Measurements from ENCODE around the gene DOCK2.

Gene DOCK2

DNA sequence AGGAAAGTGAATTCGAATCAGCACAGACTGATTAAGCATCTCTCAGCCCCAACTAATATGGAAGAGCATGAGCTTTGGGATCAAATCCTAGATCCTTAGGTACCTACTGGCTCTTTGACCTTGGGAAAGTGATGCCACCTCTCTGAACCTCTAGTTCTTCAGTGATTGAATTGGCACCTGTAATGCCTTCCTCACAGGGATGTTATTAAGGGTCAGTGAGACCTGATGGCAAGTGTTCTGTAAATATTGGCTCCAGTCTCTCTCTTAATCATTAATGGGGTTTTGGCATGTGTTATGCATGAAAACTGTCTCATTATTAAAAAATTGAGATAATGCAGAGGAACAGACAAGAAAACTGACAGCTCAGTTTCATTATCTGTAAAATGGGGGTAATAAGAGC, 227.4 kb downstream of the DOCK2 start:
- DNase-seq = no peak

DNA sequence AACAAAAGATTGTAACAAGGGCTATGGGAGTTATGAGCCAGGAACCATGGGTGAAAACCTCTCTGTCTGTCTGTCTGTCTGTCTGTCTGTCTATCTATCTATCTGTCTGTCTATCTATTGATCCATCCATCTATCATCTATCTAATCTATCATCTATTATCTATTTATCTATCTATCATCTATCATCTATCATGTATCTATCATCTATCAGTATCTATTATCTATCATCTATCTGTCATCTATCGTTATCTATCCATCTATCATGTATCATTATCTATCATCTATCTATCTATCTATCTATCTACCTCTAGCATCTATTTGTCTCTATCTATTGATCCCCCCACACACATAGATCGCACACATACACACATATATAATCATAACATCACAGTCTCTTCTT, 230.3 kb downstream of the DOCK2 start:
- no peak for DNase-seq

DNA sequence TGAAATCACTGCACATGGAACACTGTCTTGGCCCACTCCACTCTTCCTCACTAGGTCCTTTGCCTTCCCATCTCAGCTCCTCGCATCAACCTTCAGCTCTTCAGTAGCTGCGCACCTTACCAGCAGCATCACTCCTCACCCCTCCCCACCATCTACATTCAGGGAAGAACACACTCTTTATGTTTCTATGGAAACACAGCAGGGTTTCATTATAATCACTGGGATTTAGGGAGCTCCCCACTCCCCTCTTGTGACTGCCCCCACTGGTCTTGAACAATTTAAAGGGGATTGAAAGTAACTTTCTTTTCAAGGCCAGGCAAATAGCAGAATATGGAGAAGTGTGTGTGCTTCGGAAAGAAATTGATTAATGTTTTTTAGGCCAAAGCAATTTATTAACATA, 232.0 kb downstream of the DOCK2 start:
- no peak for DNase-seq

DNA sequence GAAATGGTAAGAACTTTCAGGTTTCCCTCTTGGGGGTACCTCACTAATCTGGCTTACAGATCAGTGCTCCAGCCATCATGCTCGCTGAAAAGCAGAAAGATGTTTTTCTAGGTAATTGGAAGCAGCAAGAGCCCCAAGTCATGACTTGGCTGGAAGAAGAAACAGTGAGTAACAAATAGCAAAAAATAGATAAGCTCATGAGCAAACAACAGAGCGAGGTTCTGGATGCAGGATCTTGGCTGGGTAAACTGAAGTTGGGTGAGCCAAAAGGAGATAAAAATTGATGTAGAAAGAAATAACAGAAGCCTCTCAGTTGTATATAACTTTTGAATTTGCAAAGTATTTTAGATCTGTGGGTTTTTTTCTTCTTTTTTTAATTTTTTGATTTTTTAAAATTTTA, 233.1 kb downstream of the DOCK2 start:
- DNase-seq = no peak

DNA sequence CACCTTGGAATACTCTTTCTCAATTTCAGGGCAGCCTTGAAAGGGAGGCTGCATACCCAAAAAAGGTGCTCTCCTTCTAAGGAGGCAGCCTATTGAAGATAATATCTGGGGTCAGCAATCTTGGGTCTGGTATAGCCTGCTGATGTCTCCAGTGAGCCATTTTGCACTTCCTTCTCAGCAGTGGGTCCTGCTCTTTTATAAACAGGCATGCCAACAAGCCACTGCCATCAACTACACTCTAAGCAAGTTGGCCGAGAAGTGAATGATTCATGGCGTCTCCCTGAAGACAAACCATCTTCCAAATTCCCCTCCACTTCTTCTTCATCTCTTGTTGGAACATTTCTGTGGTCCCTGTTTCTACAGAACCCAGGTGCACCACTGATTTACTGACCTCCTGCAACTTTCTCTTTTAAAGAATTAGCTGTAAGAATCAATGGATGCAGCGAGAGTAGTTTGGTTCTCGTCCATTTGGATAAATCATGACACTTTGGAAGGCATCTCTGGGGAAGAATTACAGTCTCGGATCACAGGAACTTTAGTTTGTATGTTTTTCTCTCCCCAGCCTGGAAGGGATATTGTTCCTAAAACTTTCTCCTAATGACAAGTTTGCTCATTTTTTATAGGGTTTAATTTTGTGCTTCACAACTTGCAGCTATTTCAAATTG, 234.9 kb downstream of the DOCK2 start:
- DNase-seq = no peak

DNA sequence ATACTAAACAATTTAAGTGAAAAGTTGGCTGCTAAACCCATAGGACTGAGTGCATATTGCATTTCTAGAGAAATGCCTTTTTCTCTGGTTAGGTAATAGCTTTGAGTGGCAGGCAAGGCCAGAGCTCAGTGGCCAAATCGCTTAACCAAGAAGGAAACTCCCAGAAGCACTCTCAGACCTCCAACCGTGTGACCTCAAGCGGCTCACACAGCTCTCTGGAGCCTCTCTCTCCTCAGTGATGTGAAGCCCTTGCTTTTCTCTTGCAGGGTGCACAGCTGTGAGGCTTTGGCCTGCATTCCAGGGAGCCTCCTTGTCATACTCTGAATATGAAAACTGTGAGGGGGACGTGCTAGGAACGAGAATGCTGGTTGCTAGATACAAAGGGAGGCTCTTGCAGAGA, 236.6 kb downstream of the DOCK2 start:
- DNase-seq = peak; percentile 51 to 76 (median 69)

DNA sequence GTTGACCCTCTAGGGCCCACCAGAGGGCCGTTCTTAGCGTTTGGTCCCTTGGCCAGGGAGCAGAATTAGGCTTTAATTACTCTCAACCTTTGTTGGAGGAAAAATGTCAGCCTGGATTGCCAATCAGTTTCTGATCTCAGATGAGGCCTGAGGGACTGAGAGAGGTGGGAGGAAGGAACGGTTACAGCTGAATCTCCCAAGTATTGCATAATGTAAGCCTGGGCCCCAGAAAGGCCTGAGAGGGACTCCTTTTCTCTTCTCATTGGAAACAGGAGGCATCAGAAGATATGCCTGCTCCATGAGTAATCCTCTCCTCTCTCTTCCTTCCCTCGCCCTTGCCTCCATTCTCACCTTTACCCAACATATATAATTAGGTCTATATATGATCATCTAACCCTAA, 237.5 kb downstream of the DOCK2 start:
- DNase-seq = peak; percentile 35 to 71 (median 66)

DNA sequence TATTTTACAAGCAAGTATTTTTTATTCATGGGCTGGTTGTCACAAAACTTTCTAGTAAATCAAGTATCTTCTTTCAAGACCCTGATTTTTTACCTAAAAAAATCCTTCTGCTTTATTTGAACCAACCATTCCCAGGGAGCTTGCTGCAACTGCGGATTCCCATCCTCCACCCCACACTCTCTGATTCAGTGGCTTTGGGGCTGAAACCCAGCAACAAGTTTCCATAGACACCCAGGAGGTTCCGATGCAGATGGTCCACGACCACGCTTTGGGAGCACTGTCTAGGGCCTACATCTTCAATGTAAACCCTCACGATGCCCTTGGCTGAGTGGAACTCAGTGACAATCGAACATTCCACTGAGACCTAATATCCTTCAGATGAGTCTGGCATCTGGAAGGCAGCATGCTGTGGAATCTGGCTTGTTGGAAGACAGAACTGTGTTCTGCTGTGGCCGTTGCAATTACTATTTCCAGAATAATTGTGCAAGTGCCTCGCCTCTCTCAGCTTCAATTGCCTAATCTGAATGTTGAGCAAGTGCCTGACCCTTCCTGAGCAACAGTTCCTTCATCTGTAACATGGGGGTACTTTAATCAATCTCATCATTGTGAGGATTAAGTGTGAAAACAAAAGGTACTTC, 238.1 kb downstream of the DOCK2 start:
- DNase-seq = peak; percentile 63 to 85 (median 76)

DNA sequence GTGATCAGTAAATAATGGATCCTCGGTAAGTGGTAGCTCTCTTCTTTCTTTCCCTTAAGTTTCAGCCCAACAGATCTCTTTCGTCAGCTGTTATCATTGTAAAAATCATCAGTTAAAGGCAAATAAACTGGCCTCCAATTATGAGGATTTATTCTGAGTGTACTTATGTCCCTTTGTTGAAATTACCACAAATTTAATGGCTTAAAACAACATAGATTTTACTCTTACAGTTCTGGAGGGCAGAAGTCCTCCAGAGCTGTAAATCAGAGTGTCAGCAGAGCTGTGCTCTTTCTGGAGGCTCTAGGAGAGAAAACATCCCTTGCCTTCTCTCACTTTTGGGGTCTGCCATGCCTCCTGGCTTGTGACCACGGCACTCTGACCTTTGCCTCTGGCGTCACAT, 238.7 kb downstream of the DOCK2 start:
- no peak for DNase-seq

DNA sequence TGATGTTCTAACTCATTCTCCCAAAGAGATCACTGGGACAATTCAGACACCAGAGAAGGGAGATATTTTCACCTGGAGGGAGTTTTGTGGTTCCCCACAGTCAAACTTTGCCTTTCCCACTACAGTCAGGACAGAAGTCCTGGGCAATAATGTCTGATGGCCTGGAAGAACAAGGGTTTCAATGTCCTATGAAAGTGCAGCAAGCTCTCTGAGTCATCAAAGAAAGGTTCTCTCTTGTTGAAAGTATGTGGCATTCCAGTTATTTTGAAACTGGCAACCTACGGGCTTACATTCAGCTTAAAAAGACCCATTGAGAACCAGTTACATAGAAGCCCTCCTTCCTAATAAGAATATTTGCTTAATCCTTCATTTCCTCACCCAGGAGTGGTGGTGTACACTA, 239.3 kb downstream of the DOCK2 start:
- peak in 3 of 4 experiments; percentile 22 to 54 (median 49) for DNase-seq

DNA sequence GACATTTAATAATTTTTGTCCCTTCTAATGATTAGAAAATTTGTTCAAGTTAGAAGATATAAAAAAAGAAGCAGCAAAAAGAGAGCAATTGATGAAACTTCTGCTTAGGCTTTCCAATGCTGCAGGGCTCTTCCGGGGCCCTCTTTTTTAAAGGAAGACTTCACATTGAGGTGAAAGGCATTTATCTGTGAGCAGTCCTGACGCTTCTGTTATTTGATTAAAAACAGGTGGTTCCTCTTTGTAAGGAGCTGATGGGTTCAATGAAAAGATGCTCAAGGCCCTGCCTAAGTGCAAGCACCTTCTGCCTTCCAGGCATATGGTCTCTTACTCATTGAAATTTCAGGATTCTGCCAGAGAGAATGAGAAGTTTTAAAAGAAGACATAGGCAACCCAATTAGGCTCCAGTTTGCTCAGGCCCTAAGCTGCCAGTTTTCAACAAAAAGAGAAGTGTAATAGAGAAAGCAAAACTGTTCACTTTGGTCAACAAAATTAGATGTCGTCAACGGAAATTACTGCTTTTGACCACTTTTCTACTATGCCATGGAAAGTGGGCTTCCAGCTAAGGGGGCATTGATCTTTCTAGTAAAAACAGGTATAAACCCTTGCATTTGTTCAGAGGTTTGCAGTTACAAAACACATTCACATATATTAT, 243.1 kb downstream of the DOCK2 start:
- peak; percentile 21 to 61 (median 47) for DNase-seq

DNA sequence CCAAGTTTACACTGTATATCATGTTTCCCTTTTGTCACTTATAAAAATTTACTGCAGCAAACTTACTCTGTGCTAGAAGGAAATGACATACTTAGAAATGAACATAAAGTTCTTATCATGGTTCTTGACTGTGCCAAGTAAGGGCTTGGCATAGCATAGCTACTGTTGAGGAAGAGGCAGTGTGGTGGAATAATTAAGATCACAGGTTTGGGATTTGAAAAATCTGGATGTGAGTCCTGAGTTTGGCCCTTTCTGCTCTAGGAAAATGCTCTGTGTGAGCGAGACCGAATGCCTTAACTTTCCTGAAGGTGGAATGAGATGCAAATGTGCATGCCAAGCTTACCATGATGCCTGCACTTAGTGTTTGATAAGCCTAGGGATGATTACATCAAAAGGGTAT, 243.7 kb downstream of the DOCK2 start:
- DNase-seq = no peak

DNA sequence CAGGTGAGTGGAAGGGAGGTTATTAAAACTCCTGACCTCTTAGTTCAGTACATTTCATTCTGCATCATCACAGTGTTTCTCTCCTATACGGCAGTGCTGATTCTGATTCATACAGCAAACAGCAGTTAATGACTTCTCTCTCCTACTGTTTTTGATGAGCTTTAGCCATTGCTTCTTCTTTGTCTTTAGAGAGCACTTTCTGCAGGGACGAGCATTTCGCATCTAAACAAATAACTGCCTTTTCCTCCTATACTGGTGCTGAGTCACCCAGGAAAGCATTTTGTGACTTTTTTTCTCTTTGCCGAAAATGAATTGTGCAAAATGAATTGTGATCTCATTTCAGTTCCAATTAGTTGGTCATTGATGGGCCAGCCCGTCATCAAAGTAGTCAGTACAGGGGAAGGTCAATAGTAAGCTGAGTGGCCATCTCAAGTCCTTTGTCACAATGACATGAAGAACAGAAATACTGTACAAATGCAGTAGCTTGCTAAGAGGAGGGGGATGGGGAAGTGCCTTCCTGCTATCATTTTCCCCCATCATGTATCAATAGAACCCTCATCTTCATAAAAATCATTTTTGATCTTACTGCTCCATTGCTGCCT, 244.7 kb downstream of the DOCK2 start:
- peak in 2 of 4 experiments; percentile 19 to 37 for DNase-seq

DNA sequence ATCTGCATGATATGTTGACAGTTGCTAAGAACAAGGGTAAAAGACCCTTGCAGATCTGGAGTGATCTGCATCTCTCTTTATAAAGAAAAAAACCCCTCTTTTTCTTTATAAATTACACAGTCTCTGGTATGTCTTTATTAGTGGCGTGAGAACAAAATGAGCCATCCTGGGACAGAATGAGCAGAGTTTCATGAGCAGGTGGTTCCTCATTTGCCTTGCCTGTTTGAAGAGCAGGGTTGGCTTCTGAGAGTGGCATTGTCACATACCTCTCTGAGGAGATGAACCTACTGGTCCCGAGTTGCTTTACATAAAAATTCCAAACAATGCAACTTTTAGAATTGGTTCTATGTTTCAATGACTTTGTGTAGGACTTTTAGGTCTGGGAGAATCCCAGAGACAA, 249.0 kb downstream of the DOCK2 start:
- no peak for DNase-seq

DNA sequence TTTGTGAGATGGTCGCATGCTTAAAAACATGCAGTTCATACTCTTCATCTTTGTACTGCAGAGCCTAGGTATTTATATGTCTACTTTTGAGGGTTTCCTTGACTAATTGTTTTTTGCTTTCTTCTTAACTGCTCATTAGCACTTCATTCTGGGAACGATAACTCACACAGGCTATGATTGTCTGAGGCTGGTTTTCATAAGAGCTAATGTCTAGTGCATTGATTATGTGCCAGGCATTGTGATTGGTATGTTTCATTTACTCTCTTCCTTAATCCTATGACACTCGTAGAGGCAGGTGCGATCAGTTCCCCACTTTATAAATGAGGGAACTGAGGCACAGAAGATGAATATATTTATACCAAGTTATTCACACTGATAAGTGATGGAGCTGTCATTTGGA, 249.6 kb downstream of the DOCK2 start:
- DNase-seq = no peak

DNA sequence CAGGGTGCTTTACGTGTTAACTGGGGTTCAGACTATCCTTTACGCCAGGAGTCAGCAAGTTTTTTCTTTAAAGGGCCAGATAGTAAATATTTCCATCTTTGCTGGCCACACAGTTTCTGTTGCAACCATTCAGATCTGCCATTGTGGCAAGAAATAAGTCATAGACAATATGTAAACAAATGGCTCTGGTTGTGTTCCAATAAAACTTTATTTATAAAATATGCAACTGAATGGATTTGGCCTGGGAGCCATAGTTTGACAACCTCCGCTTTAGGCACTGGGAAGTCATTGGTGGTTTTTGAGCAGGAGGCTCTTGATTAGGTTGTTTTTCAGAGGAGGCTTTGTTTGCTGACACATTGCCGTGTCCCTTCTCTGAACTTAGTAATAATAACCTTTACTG, 252.5 kb downstream of the DOCK2 start:
- no peak for DNase-seq

DNA sequence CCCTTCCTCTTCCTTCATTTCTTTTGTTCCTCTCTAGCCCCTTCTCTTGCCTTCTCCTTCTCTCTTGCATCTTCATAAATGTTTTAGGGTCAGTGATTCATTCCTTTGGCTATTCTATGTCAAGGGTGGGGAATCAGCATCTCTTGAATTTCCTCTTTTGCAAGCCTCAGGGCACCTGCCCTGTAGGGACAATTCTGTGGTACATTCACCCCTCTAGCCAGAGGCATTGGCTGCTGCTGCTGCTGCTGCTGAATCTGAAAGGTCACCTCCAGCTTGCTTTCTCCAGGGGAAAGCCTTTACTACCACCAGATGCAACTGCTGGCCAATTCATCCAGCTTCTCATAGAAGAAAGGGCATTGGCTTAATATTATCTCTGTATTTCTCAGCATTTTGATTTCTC, 255.9 kb downstream of the DOCK2 start:
- DNase-seq = no peak

DNA sequence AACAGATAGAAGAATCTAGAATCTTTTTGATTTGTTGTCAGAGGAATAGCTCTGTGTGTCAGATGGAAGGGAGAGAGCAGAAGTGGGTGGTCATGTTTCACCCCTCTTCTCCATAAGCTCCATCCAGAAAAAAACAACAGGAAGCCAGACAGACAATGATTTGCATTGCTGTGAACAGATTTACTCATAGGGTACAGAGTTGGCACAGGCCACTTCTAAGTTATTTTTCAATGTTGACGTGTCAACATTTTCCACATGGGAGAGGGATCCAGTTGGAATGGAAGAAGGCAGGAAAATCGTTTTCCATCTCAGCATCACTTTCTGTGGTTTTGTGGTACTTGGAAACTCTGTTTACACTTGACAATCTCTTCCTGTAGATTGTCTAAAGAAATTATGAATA, 256.5 kb downstream of the DOCK2 start:
- DNase-seq = no peak

DNA sequence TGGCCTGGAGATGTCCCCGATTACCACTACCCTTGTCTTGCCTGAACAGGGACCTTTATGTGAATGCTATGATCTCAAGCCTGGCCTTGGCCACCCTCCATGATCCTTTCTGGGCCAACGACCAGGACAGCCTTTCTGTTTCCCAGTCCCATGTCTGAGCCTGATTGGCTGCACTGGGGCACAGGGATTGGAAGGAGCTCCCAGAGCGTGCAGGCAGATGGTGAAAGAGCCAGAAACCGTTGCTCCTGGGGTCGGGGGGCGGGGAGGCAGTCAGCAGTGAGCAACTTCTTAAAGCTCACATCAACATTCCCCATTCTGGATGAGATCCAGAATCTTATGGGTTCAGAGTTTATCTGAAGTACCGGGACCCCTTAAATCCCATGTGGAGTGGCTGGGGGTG, 258.9 kb downstream of the DOCK2 start:
- no peak for DNase-seq

DNA sequence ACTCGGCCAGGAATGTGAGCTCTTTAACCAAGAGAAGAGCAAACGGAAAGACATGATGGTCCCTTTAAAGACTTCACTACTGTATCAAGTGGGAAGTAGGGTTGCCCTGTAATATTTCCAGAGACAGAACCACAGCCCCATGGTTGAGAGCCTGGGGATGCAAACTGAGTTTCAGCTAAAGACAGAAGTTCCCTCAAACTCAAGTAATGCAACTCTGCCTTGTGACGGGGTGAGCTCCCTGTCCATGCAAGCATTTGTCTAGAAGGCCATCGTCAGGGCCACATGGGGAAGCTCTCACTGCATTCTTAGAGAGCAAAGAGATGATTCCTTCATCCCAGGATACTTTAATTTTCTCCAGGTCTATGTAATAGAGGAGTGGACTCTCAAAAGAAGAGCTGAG, 260.4 kb downstream of the DOCK2 start:
- peak; percentile 21 to 55 (median 46) for DNase-seq

DNA sequence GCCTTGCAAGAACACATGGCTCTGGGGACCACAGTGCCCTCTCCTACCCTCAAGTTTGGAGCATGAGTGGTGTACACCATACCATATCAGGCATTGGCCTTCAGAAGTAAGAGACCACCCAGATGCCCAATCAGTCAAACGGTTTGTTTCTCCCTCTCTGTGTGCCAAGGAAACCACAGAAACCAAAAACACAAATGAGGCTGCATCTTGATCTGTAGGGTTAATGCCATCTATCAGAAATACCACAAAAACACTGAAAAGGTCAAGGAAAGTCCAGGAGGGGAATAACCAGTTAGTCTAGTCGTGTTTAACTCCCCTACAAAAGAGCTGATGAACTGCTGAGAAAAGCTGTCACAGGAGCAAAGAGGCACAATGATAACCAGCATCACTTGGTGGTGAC, 264.8 kb downstream of the DOCK2 start:
- DNase-seq = no peak

DNA sequence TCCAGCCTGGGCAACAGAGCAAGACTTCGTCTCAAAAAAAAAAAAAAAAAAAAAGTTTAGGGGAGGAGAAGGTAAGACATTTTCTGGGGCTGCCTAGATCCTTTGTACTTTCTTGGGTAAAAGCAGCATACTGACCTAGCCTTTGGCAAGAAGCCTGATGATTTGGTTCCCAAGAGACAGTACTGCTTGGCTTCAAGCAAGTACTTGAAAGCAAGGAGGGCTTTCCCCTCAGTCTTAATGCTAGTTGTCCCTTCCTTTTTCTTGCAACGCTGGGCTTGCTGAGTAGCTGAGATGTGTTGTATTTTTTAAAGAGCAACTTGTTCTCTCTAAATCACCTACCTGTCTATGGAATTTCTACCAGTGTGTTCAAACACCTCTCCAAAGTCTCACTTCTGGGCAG, 267.0 kb downstream of the DOCK2 start:
- no peak for DNase-seq

DNA sequence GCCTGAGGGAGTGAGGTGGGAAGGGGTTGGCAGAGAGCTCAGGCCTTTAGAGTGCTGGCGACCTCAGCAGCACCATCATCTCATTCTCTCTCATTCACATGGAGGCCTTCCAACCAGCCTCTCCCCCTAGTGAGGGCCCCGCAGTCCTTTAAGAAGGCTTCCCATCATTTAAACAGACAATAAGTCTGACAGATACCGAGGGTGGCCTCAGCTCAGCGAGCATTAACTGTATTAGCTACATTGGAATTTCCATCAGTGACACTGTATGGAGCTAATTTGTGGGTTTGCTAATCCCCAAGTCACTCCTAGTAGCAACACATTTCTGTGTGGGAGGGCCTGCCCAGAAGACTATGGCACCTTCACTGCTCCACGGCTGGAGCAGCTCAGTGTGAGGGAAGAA, 267.4 kb downstream of the DOCK2 start:
- DNase-seq = no peak

DNA sequence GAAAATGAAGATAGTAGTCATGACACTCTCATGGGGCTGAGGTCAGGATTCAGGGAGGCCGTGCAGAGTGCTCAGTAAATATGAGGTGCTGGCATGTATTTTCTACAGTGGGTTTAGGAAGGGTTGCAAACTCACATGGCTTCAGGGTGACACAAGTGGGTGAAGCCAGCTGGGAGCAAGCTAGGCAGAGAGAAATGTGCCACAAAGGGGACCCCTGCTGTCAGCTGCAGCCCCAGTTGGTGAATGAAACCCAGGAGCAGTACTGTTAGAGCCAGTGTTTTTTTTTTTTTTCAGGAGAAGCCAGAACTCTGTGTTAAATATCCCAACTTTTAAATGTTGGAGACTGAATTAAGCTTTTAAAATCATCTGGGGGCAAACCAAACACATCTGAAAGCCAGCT, 267.9 kb downstream of the DOCK2 start:
- no peak for DNase-seq

Measured in suppressor macrophage (primary cell).